DND-41 (cell line): ENCODE measurements around the gene MRPS18A.
"Not testable (repeated sequence)": the region's sequence is repeated elsewhere in the genome, so short reads cannot be mapped to it uniquely, and the experiment has no call there.

Experiments
- ATAC-seq: fragments of 200-7000 bp; cut with Tn5 transposase; 3 replicates; pipeline ENCODE4 v1.9.1; 2021; ENCODE audit warnings: low read depth; ENCODE audit not compliant: insufficient read depth
- DNase-seq: peaks from one replicate; pipeline ENCODE4 v3.0.0-alpha.2; 2020
- H2AFZ ChIP-seq: 2 replicates; pipeline ENCODE4 v1.6.0; 2012; ENCODE audit warnings: low read depth, low read length
- H3K27ac ChIP-seq: 2 replicates; pipeline ENCODE4 v1.5.1; 2012; ENCODE audit warnings: low read length, inconsistent platforms
- H3K27me3 ChIP-seq: fragments of 200-600 bp; sonication (generic); 2 replicates; pipeline ENCODE4 v1.6.0; 2012; ENCODE audit warnings: low read length, mild to moderate bottlenecking, inconsistent platforms; ENCODE audit not compliant: insufficient read depth, poor library complexity
- H3K36me3 ChIP-seq: 2 replicates; pipeline ENCODE4 v1.5.1; 2012; ENCODE audit warnings: low read length, inconsistent platforms; ENCODE audit not compliant: insufficient read depth
- H3K4me1 ChIP-seq: 2 replicates; pipeline ENCODE4 v1.5.1; 2012; ENCODE audit warnings: mild to moderate bottlenecking, low read length; ENCODE audit not compliant: insufficient read depth
- H3K4me2 ChIP-seq: 2 replicates; pipeline ENCODE4 v1.6.0; 2012; ENCODE audit warnings: mild to moderate bottlenecking, moderate library complexity, low read length, inconsistent platforms; ENCODE audit not compliant: insufficient read depth
- H3K4me3 ChIP-seq, 2 experiments: fragments of 200-600 bp in 1 of 2; shearing (Covaris generic) in 1 of 2; 2 replicates each; pipeline ENCODE4 v1.5.1; 2012 to 2016; ENCODE audit warnings: inconsistent platforms in 2 of 2, low read length in 2 of 2, mild to moderate bottlenecking in 2 of 2, low read depth in 1 of 2, moderate library complexity in 1 of 2
- H3K79me2 ChIP-seq: 2 replicates; pipeline ENCODE4 v1.6.0; 2012; ENCODE audit warnings: low read length, inconsistent platforms; ENCODE audit not compliant: insufficient read depth
- H3K9ac ChIP-seq: 2 replicates; pipeline ENCODE4 v1.6.0; 2012; ENCODE audit warnings: low read depth, mild to moderate bottlenecking, inconsistent platforms, low read length, moderate library complexity
- H3K9me3 ChIP-seq: 2 replicates; pipeline ENCODE4 v1.5.1; 2012; ENCODE audit warnings: low read length, moderate library complexity, mild to moderate bottlenecking, inconsistent platforms; ENCODE audit not compliant: insufficient read depth, severe bottlenecking
- H4K20me1 ChIP-seq: 2 replicates; pipeline ENCODE4 v1.6.0; 2012; ENCODE audit warnings: low read length; ENCODE audit not compliant: insufficient read depth
- EZH2 ChIP-seq: IDR thresholded peaks from 3 replicates; pipeline ENCODE4 v1.6.1; 2012; ENCODE audit warnings: borderline replicate concordance, low read depth, mild to moderate bottlenecking, moderate library complexity, low read length, inconsistent platforms; ENCODE audit not compliant: severe bottlenecking
- TF ChIP-seq, protein P1 (sequence below): IDR thresholded peaks from 2 replicates; pipeline ENCODE4 v1.5.1; 2012; ENCODE audit warnings: borderline replicate concordance, low read length, moderate library complexity, mild to moderate bottlenecking; ENCODE audit not compliant: poor library complexity, severe bottlenecking; ENCODE audit errors: extremely low read depth

MRPS18A gene

DNA sequence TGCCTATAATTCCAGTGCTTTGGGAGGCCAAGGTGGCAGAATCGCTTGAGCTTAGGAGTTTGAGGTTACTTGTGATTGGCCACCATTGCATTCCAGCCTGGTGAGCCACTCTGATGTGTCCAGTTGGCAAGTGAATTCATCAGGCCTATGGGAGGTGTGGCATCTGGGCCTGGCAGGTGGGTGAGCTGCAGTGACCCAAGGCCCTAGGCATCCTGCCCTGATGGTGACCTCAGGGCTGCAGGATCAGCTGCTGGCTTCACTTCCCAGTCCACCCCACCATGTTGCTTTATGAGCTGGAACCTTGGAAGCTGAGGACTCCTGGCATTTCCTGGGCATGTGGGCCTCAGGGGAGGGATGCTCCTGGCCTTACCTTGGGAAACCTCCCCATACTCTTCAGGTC lies 22.2 kb downstream of the MRPS18A start:
- Histone ChIP-seq H3K27ac (no peak overlapping the region), H3K4me3 (no peak overlapping the region), H3K27me3 (no peaks in the 10 kb centered on the region), H3K4me2 (no peak overlapping the region), H4K20me1 (peaks cover 4% of the 10 kb centered on the region; the same call in 1 of the 2 replicates), H3K79me2 (no peaks in the 10 kb centered on the region), H3K9me3 (no peaks in the 10 kb centered on the region), H3K4me1 (peaks cover 3% of the 10 kb centered on the region), H2AFZ (no peak overlapping the region), H3K36me3 (no peaks in the 10 kb centered on the region), H3K9ac (no peak overlapping the region)
- DNase-seq, result no peak
- no peak for TF ChIP-seq EZH2
- TF ChIP-seq, protein P1, sequence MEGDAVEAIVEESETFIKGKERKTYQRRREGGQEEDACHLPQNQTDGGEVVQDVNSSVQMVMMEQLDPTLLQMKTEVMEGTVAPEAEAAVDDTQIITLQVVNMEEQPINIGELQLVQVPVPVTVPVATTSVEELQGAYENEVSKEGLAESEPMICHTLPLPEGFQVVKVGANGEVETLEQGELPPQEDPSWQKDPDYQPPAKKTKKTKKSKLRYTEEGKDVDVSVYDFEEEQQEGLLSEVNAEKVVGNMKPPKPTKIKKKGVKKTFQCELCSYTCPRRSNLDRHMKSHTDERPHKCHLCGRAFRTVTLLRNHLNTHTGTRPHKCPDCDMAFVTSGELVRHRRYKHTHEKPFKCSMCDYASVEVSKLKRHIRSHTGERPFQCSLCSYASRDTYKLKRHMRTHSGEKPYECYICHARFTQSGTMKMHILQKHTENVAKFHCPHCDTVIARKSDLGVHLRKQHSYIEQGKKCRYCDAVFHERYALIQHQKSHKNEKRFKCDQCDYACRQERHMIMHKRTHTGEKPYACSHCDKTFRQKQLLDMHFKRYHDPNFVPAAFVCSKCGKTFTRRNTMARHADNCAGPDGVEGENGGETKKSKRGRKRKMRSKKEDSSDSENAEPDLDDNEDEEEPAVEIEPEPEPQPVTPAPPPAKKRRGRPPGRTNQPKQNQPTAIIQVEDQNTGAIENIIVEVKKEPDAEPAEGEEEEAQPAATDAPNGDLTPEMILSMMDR, result no peak
- ATAC-seq, result no peak

DNA sequence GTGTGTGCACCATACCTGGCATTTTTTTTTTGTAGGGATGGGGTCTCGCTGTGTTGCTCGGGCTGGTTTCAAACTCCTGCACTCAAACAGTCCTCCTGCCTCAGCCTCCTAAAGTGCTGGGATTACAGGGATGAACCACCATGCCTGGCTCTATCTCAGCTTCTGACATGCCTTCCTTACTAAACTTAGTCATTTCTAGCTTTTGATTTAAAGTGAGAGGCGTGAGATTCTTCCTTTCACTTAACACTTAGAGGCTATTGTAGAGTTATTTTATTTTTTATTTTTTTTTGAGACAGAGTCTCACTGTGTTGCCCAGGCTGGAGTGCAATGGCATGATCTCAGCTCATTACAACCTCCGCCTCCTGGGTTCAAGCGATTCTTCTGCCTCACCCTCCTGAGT lies 24.6 kb downstream of the MRPS18A start:
- H3K27me3 ChIP-seq, H3K9me3 ChIP-seq, H2AFZ ChIP-seq, H3K36me3 ChIP-seq, DNase-seq, H3K27ac ChIP-seq, ATAC-seq, H3K4me2 ChIP-seq, H3K9ac ChIP-seq, H4K20me1 ChIP-seq, H3K79me2 ChIP-seq, H3K4me3 ChIP-seq, H3K4me1 ChIP-seq: not testable (repeated sequence)

DNA sequence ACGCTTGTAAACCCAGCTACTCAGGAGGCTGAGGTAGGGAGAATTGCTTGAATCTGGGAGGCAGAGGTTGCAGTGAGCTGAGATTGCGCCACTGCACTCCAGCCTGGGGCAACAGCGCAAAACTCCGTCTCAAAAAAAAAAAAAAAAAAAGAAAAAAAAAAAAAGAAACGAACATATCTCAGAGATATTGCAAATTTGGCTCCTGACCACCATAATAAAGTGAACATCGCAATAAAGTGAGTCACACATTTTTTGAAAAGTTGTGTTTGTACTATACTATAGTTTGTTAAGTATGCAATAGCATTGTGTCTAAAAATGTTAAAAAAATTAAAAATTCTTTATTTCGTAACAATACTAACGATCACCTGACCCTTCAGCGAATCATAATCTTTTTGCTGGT lies 29.4 kb downstream of the MRPS18A start:
- no peak for ATAC-seq

DNA sequence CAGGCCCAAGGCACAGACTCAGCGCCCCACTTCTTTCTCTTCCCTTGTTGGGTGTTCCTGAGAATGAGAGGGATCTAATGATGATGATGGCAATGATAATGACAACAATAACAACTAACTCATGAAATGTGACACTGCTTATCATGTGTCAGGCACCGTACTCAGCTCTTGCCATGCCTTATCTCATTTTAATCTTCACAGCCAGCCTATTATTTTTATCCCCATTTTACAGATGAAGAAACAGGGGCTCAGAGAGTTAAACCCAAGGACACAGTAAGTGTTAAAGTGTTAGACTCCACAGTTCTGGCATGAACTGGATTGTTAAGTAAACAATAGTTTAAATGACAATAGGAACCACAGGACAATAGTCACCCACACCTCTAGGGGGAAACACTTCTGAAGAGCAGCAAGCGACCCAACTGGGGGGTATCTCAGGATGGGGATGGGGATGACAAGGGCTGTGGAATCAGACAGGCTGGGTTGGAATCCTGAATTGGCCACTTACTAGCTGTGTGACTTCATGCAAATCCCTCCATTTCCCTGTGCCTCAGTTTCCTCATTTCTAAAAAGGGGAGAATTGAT lies 30.3 kb downstream of the MRPS18A start:
- Histone ChIP-seq H3K79me2 (no peaks in the 10 kb centered on the region), H3K36me3 (no peaks in the 10 kb centered on the region), H4K20me1 (no peaks in the 10 kb centered on the region), H3K27ac (no peak overlapping the region), H3K4me1 (no peaks in the 10 kb centered on the region), H3K4me3 (no peak overlapping the region), H3K4me2 (no peak overlapping the region), H3K9ac (no peak overlapping the region), H2AFZ (no peak overlapping the region), H3K27me3 (no peaks in the 10 kb centered on the region), H3K9me3 (no peaks in the 10 kb centered on the region)
- ATAC-seq (no peak), DNase-seq (no peak)
- no peak for TF ChIP-seq EZH2
- TF ChIP-seq, protein P1, result no peak

More for the DNA sequence above, 29.4 kb downstream of the MRPS18A start:
- no peaks in the 10 kb centered on the region for H3K79me2 ChIP-seq
- H3K27me3 ChIP-seq, result no peaks in the 10 kb centered on the region
- TF ChIP-seq, protein P1, result no peak
- TF ChIP-seq EZH2, result no peak
- DNase-seq, result no peak
- no peaks in the 10 kb centered on the region for H4K20me1 ChIP-seq
- no peak overlapping the region for H3K4me2 ChIP-seq
- no peaks in the 10 kb centered on the region for H3K36me3 ChIP-seq
- H3K4me1 ChIP-seq, result no peaks in the 10 kb centered on the region
- no peak overlapping the region for H3K27ac ChIP-seq
- no peak overlapping the region for H2AFZ ChIP-seq
- no peak overlapping the region for H3K4me3 ChIP-seq
- no peak overlapping the region for H3K9ac ChIP-seq
- H3K9me3 ChIP-seq, result no peaks in the 10 kb centered on the region

DNA sequence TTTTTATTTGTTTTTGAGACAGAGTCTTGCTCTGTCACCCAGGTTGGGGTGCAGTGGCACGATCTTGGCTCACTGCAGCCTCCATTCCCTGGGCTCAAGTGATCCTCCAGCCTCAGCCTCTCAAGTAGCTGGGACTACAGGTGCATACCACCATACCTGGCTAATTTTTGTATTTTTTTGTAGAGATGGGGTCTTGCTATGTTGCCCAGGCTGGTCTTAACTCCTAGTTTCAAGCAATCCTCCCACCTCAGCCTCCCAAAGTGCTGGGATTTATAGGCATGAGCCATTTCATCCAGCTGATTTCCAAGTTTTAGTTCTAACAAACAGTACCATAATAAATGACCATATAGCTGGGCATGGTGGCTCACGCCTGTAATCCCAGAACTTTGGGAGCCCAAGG lies 34.8 kb downstream of the MRPS18A start:
- not testable (repeated sequence) for DNase-seq, H3K79me2 ChIP-seq, H3K9ac ChIP-seq, H3K4me1 ChIP-seq, H4K20me1 ChIP-seq, H2AFZ ChIP-seq, H3K4me3 ChIP-seq, H3K4me2 ChIP-seq, H3K27me3 ChIP-seq, ATAC-seq, H3K36me3 ChIP-seq, H3K9me3 ChIP-seq, H3K27ac ChIP-seq
